DND-41 (cell line): ENCODE measurements around the gene LITAFD.

ENCODE experiments used
- CTCF ChIP-seq: IDR thresholded peaks from 2 replicates; pipeline ENCODE4 v1.5.1; 2012; ENCODE audit warnings: borderline replicate concordance, low read length, moderate library complexity, mild to moderate bottlenecking; ENCODE audit not compliant: poor library complexity, severe bottlenecking; ENCODE audit errors: extremely low read depth
- EZH2 ChIP-seq: IDR thresholded peaks from 3 replicates; pipeline ENCODE4 v1.6.1; 2012; ENCODE audit warnings: borderline replicate concordance, low read depth, mild to moderate bottlenecking, moderate library complexity, low read length, inconsistent platforms; ENCODE audit not compliant: severe bottlenecking

- TF ChIP-seq CTCF (no peak), EZH2 (no peak)
Measured at GRCh38 chr16:8859913-8860881, 22.0 kb upstream of the LITAFD start.
